GM18519 (cell line): ENCODE measurements around the gene RPS2.
"Not testable (repeated sequence)": the region's sequence is repeated elsewhere in the genome, so short reads cannot be mapped to it uniquely, and the experiment has no call there.

Experiments used
- ATAC-seq: cut with Tn5 transposase; IDR thresholded peaks from one replicate; pipeline ENCODE4 v1.9.1; 2021; ENCODE audit warnings: mild to moderate bottlenecking, moderate library complexity; ENCODE audit not compliant: unreplicated experiment, low FRiP score

The RPS2 gene

DNA sequence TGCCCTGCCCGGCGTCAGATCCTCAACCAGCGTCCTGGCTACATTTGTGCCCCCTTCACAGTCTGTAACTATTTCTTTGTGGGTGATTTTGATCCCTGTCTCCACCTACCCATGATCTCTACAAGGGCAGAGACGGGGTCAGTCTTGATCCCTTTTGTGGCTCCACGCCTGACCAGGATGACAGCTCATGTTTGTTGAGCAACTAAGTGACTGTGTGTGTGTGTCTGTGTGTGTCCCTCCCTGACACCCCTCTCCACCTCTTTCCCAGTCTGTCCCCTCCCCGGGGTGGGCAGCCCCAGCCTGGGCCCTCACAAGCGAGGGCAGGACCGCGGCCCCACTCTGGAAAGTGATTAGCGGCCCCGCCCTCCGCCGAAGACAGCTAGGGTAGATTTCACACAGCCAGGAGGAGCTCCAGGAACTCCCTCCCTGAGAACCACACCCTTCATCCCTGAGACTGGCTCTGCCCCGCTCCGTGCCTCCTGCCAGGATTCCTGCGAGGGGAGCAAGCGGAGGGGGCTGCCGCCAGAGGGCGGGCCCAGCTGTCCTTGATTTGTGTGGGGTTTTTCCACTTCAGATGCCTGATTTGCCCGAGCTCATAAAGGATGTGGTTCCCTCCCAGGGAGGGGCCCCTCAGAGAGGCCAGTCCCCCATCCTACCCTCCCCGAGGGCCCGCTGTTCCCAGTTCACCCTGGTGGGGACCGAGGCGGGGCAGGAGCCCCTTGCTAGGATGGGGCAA, 41.2 kb downstream of the RPS2 start:
- no peak for ATAC-seq

GRCh38 chr16:1922357-1922756, 42.3 kb downstream of the RPS2 start:
- no peak for ATAC-seq

GRCh38 chr16:1920727-1921171, 43.9 kb downstream of the RPS2 start:
- no peak for ATAC-seq

GRCh38 chr16:1920122-1920521, 44.5 kb downstream of the RPS2 start:
- not testable (repeated sequence) for ATAC-seq

- ATAC-seq = no peak
These were observed 45.2 kb downstream of the RPS2 start for GRCh38 chr16:1919327-1919998.

DNA sequence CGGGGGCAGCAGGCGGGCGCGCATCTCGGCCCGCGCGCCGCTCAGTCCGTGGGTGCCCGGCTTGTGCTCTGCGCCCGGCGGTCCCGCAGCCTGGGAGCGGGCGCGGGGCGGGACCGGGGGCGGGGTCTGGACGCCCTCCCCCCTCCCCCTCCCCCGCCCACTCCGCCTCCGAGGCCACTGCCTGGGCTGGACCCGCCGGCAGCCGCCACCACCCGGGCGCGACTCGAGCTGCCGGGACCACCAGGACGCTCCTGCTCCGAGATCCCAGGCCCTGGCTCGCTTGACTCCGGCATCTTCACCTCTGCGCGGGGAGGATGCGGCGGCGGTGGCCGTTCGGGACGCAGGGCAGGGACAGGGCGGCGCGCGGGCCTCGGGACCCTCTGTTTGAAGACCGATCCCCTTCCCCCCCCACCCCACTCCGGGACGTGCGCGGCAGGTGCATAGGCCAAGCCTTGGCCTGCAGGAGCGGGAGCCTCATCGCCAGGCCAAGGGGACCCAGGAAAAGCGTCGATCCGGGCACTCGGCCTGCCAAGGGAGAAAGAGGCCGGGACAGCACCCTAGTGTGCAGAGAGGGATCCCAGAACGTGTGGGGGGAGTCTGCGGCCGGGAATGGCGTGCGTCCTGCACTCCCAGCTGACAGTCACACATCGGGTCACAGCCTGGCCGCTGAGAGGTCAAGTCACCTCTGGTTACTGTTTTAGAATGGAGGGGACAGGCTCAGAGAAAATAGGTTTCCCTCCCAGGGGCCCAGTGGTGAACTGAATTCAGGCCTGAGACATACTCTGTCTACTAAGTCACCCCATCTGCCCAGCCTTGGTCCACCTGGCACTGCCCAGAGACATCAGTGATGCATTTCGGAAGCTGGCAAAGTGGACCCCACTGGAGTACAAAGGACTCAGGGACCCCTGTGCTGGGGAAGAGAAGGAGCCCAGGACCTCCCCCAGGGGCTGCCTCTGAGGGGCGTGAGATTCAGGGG, 46.0 kb downstream of the RPS2 start, which contains the start of gene HS3ST6:
Gene HS3ST6 (minus strand): TSS at position 65 of the 976 bp plus-strand sequence. CDS start 92 bp downstream, outside the sequence.
- ATAC-seq = no peak

DNA sequence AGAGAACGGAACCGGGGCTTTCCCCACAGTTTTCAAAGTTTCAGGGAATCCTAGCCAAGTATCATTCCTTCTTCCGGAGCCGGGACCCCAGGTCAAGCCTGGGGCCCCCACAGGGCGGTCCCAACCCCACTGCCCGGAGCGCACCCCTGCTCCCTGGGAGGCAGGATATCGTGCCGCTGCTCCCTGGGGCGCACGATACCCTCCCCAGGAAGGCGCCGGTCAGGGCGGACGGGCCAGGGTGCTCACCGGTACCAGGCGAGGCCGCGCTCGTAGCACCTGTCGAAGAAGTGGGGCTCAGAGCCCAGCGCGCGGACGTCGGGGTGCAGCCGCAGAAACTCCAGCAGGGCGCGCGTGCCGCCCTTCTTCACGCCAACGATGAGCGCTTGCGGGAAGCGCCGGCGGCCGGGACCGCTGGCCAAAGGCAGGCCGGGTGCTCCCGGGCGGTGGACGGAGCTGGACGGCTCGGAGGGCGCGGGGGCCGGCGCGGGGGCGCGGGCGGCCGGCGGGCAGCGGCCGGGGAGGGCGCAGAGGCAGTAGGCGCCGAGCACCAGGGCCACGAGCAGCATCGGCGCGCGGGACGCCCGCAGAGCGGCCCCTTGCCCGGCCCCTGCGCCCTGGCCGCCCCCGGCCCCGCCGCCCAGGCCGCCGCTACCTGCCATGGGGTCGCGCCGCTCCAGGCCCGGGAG, 46.8 kb downstream of the RPS2 start:
- no peak for ATAC-seq

DNA sequence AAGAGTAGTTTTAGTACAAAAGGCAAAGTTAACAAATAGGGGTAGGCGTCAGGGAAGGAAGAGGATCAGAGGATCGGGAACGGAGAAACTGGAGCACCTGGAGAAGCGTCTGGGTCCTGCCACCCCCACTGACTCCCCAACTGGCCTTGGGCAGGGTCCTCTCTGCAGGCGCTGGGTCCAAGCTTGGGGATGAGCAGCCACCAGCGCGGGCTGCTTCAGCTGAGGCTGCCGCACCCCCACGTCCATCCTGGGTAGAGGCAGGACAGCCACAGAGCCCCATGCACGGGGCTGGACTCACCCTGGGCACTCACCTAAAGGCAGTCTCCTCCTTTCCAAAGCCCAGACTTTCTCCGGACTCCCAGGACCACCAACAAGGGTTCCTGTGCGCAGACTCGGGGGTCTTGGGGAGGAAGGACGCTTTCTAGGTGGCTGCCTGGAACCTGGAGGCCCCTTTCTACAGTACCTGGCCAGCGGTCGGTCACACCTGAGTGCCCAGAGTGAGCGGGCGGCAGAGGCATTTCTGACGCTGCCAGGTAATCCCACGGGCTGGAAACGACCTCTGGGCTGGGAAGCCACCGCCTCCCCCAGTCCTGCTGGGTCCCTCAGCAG, 47.5 kb downstream of the RPS2 start:
- no peak for ATAC-seq

GRCh38 chr16:1916640-1916990, 48.0 kb downstream of the RPS2 start:
- no peak for ATAC-seq

GRCh38 chr16:1915732-1916639, 48.6 kb downstream of the RPS2 start:
- no peak for ATAC-seq

DNA sequence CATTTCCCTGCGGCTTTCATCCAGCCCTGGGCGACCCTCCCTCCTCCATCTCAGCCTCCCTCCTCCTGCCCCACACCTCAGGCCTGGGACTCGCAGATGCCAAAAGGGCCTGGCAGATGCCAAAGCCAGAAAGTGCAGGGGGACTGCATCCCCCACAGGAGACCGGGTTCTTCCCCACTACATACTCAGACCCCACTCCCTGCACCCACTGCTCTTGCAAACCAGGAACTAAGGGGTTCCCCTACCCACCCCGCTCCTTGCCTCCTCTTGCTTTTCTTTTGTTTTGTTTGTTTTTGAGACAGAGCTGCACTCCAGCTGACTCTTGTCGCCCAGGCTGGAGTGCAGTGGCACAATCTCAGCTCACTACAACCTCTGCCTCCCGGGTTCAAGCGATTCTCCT, 49.6 kb downstream of the RPS2 start:
- ATAC-seq = no peak

DNA sequence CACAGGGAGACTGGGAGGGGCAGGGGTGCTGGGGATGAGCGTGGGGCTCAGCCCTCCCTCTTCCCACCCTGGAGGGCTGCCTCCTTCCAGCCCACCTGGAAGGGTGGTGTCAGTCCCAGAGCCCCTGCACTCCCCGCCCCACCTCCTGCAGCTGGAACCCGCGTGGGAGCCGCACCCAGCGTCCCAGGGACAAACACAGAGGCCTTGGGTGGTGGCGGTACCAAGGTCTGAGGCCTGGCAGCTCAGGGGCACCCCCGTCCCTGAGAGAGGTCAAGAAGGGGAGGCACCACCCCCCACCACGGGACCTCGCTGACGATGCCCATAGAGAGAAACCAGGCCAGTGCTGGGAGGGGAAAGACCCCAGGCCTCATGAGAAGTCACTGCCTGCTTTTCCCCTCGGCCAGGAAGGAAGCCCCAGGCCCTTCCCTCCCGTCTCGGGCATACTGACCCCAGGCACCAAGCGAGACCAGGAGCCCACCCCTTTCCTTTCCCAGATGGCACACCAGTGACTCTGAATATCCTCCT, 50.5 kb downstream of the RPS2 start:
- no peak for ATAC-seq

DNA sequence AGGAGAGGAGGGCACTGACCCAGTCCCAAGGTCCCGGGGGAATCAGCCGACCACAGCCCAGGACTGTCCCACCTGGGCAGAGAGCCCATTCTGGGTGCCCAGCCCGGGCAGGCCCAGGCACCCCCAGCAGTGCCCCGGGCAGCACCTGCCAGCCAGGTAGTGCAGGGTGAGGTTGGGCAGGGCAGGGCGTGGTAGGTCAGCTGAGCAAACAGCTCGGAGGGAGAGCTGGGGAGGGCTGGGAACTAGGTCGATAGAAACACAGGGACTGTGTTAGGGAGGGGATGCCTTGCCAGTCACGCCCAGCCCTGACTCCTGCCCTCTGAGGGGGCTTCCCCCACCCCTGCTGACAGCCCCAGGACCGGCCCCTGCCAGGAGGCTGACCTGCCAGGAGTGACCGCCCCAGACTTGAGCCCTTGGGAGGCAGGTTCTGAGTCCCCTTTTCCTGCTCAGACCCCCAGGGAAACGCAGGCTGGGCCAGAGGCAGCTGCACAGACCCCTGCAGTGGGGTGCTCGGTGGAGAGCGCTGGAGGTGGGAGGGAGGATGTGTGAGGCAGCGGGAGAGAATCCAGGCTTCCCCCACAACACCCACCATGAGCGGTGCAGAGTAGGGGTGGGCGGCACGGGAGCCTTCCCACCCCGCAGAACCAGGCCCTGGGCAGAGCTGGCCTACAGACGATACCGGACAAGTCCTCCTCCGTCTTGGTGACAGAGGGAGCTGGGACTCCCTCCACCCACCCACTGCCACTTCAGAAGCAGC, 51.1 kb downstream of the RPS2 start:
- ATAC-seq = no peak

DNA sequence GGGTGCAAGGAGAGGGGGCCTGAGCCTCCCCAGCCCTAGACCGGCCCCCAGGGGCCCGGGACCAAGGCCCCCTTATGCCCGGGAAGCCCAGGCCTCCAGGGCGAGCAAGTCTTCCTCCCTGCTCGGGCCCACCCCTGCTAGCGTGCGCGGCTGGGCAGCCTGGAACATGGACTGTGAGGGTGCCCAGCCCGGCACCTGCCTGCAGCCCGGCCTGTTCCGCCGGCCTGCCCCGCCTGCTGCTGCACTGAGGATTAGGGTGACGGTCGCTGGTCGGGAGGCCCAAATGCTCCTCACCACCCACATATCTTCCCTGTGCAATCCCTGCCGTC, 52.4 kb downstream of the RPS2 start:
- no peak for ATAC-seq
